H1 (cell line): ENCODE measurements around the gene MYPN. TPM values are rescaled to one million over a fixed set of nuclear protein-coding genes. Genes with fewer than 3 reads are reported as not detected.

Experiments
- CHD7 ChIP-seq: fragments of 300-600 bp; sonication (generic); IDR thresholded peaks from 2 replicates; pipeline ENCODE4 v1.7.1; 2012; ENCODE audit warnings: low read length, moderate library complexity, mild to moderate bottlenecking, inconsistent platforms; ENCODE audit not compliant: insufficient replicate concordance
- GTF2F1 ChIP-seq: IDR thresholded peaks from 2 replicates; pipeline ENCODE4 v1.6.1; 2012; ENCODE audit warnings: low read depth, low read length, improper control_type of control experiment, borderline replicate concordance
- JUN ChIP-seq: IDR thresholded peaks from 2 replicates; pipeline ENCODE4 v1.6.1; 2011; ENCODE audit warnings: low read depth, mild to moderate bottlenecking, improper control_type of control experiment, low read length
- KDM1A ChIP-seq: fragments of 200-600, 300-600 bp; sonication (generic); IDR thresholded peaks from 2 replicates; pipeline ENCODE4 v1.7.1; 2016; ENCODE audit warnings: mild to moderate bottlenecking, low read length, borderline replicate concordance
- polyA plus RNA-seq, 7 experiments: library from polyadenylated mRNA; depleted of rRNA in 3 of 7; stranded (reverse) in 5 of 7; unstranded in 2 of 7; fragments of >200 nt in 5 of 7; fragments of 200-250 nt in 2 of 7; gene quantifications; 1 replicate in 5 of 7; 2 replicates in 1 of 7; 4 replicates in 1 of 7; pipeline versions ENCODE4 v1.2.1 to v1.2.3, GENCODE V29; 2011 to 2013; ENCODE audit warnings: missing spikeins in 2 of 7, mixed read lengths in 2 of 7
- total RNA-seq: library from RNA; stranded (reverse); fragmentation: NEBNext Ultra II Directional; extraction: Animal tissue kit (Norgen Biotek cat#: 25700); gene quantifications from 2 replicates; pipeline ENCODE4 v1.2.1, GENCODE V29; 2021

MYPN gene
- total and polyA plus RNA-seq, 2 of the 8 experiments (the other 6 are each of a cell fraction or from before 2014, with no cell fraction given), result not detected

- TF ChIP-seq KDM1A (no peak), JUN (no peak), CHD7 (no peak), GTF2F1 (no peak)
Measured at GRCh38 chr10:68095153-68095552, 14.1 kb upstream of the MYPN start (continued).
